ENCODE measurements around the gene FIBIN. TPM values are rescaled to one million over a fixed set of nuclear protein-coding genes. Genes with fewer than 3 reads are reported as not detected.
A peak's percentile ranks its signal among the peaks of the same experiment; 100 is the strongest.

FIBIN gene
- total and polyA plus RNA-seq, 4 donors: 3.8 to 12.9 (median 9.4) TPM

DNA sequence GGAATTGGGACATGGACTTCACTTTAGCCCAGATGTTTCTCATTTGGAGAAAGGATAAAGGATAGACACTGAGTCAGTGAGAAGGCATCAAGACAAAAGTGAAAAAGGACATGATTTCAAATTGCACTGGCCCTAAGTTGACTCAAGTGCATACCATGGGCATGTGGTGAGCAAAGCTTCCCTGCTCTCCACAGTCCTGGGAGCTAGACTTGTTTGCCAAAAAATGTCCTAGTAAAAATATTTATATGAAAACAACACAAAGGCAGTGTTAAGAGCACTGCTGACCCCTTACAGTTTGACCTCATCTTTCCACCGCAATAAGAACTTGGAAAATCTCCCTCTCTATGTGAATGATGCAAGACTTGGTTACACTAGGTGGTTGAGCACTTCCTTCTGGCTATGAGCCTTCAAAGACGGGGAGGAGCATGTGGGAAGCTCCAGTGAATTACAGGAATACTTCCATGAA lies 46.5 kb upstream of the FIBIN start:
- Histone ChIP-seq H3K4me1 (ENCODE audit: control insufficient read depth in 5 of 5, insufficient read depth in 5 of 5, low read length in 5 of 5) (peaks cover 0 to 13% (median 5%) of the 10 kb centered on the region in 5 donors), H3K9ac (ENCODE audit: insufficient read depth in 1 of 2, low read length in 2 of 2) (no peak overlapping the region), H3K36me3 (ENCODE audit: control insufficient read depth in 4 of 4, insufficient read depth in 4 of 4, low read length in 4 of 4) (no peaks in the 10 kb centered on the region), H3K27ac (ENCODE audit: low read depth in 1 of 2, low read length in 1 of 2) (no peak overlapping the region), H3K27me3 (ENCODE audit: control insufficient read depth in 3 of 3, insufficient read depth in 3 of 3, low read length in 2 of 3) (no peaks in the 10 kb centered on the region), H3K9me3 (ENCODE audit: control insufficient read depth in 4 of 4, insufficient read depth in 3 of 4, low read length in 3 of 4) (no peaks in the 10 kb centered on the region), H3K4me3 (no peak overlapping the region)
- ATAC-seq (ENCODE audit: insufficient read depth, low FRiP score) (peak; percentile 73), DNase-seq (peak; percentile 44 to 91 (median 85))
- TF ChIP-seq, protein P1, sequence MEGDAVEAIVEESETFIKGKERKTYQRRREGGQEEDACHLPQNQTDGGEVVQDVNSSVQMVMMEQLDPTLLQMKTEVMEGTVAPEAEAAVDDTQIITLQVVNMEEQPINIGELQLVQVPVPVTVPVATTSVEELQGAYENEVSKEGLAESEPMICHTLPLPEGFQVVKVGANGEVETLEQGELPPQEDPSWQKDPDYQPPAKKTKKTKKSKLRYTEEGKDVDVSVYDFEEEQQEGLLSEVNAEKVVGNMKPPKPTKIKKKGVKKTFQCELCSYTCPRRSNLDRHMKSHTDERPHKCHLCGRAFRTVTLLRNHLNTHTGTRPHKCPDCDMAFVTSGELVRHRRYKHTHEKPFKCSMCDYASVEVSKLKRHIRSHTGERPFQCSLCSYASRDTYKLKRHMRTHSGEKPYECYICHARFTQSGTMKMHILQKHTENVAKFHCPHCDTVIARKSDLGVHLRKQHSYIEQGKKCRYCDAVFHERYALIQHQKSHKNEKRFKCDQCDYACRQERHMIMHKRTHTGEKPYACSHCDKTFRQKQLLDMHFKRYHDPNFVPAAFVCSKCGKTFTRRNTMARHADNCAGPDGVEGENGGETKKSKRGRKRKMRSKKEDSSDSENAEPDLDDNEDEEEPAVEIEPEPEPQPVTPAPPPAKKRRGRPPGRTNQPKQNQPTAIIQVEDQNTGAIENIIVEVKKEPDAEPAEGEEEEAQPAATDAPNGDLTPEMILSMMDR (IDR thresholded peaks at IDR 0.05; ENCODE audit: control extremely low read depth, extremely low read depth): no peak
- WGBS, 2 donors: 43 to 70% methylated on average over 2 of the region's 2 CpGs

DNA sequence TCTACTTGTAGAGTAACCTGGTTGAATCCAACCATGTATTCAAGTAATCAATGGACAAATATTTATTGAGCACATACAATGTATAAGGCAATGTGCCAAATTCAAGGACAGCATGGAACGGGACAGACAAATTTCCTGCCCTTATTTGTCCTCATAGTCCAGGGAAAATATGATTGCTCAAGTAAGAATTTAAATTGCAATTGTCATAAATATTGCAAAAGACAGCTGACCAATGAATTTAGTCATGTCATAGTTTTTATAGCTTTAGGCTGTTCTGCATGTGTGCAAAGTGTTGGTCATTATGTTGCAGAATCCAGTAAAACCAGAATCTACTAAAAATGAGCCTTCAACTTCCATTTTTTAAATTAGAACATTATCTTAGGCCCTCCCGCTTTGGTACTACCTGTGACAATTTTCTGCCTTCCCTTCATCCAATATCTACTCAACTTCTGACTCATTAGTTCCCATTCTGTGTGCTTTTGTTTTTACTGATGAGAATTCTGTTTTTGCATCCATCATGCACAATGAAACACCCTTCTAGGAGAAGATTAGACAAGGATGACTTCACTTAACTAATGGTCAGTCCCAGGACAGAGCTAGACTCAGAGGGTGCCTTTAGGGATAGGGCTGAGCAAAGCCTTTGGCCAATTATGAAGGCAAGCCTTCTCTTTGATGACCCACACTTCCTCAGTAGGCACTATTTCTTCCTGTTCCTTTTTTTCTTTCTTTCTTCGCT lies 45.8 kb upstream of the FIBIN start:
- H3K4me3 ChIP-seq: no peak overlapping the region
- H3K27me3 ChIP-seq (ENCODE audit: control insufficient read depth in 3 of 3, insufficient read depth in 3 of 3, low read length in 2 of 3): no peaks in the 10 kb centered on the region
- ATAC-seq (ENCODE audit: insufficient read depth, low FRiP score): no peak
- no peaks in the 10 kb centered on the region for H3K9me3 ChIP-seq (ENCODE audit: control insufficient read depth in 4 of 4, insufficient read depth in 3 of 4, low read length in 3 of 4)
- H3K4me1 ChIP-seq (ENCODE audit: control insufficient read depth in 5 of 5, insufficient read depth in 5 of 5, low read length in 5 of 5): peaks cover 0 to 13% (median 5%) of the 10 kb centered on the region in 5 donors
- 63 to 68% methylated on average over 3 of the region's 3 CpGs for WGBS, 2 donors
- DNase-seq: no peak
- H3K27ac ChIP-seq (ENCODE audit: low read depth in 1 of 2, low read length in 1 of 2): peak overlapping the region in 1 of 2 donors; percentile 12
- no peak overlapping the region for H3K9ac ChIP-seq (ENCODE audit: insufficient read depth in 1 of 2, low read length in 2 of 2)
- TF ChIP-seq, protein P1 (IDR thresholded peaks at IDR 0.05; ENCODE audit: control extremely low read depth, extremely low read depth): no peak
- no peaks in the 10 kb centered on the region for H3K36me3 ChIP-seq (ENCODE audit: control insufficient read depth in 4 of 4, insufficient read depth in 4 of 4, low read length in 4 of 4)

DNA sequence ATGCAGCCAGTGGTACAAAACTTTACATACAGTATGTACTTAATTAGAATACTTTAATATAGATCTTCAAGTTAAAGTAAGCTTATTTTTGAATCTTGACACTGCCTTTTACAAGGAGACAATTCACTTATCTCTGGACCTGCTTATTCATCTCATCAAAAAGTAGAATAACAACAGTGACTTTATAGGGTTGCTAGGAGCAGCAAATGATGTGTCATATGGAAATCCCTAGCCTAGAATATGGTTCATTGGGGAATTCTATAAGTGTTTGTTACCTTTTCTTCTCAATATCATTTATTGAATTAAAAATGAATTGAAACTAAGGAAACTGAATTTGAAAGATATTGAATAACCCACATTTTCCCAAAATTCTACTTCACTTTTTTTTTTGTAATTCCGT lies 45.0 kb upstream of the FIBIN start:
- no peak overlapping the region for H3K9ac ChIP-seq (ENCODE audit: insufficient read depth in 1 of 2, low read length in 2 of 2)
- DNase-seq (no peak), ATAC-seq (ENCODE audit: insufficient read depth, low FRiP score) (no peak)
- no peaks in the 10 kb centered on the region for H3K27me3 ChIP-seq (ENCODE audit: control insufficient read depth in 3 of 3, insufficient read depth in 3 of 3, low read length in 2 of 3)
- H3K9me3 ChIP-seq (ENCODE audit: control insufficient read depth in 4 of 4, insufficient read depth in 3 of 4, low read length in 3 of 4): no peaks in the 10 kb centered on the region
- WGBS, 2 donors: 89 to 93% methylated on average over 1 of the region's 1 CpG
- H3K36me3 ChIP-seq (ENCODE audit: control insufficient read depth in 4 of 4, insufficient read depth in 4 of 4, low read length in 4 of 4): no peaks in the 10 kb centered on the region
- H3K27ac ChIP-seq (ENCODE audit: low read depth in 1 of 2, low read length in 1 of 2): no peak overlapping the region
- H3K4me1 ChIP-seq (ENCODE audit: control insufficient read depth in 5 of 5, insufficient read depth in 5 of 5, low read length in 5 of 5): peaks cover 0 to 13% (median 5%) of the 10 kb centered on the region in 5 donors
- H3K4me3 ChIP-seq: no peak overlapping the region
- TF ChIP-seq, protein P1 (IDR thresholded peaks at IDR 0.05; ENCODE audit: control extremely low read depth, extremely low read depth): no peak

Data from lung (tissue), 12 donors.